SW480 (cell line): ENCODE data around the gene PKLR.
"Not testable (repeated sequence)": the region's sequence is repeated elsewhere in the genome, so short reads cannot be mapped to it uniquely, and the experiment has no call there.

Experiments
- DNase-seq: peaks from one replicate; pipeline ENCODE4 v3.0.0-alpha.2; 2016; ENCODE audit warnings: low spot score

Gene PKLR

GRCh38 chr1:155301342-155301841 lies at the start of gene PKLR:
Gene PKLR, minus strand, starts transcription at chr1:155301438. Its CDS starts 43 bp downstream, at chr1:155301395.
- no peak for DNase-seq

GRCh38 chr1:155342842-155343241 lies 41.6 kb upstream of the PKLR start:
- no peak for DNase-seq

GRCh38 chr1:155339515-155340097 lies 38.4 kb upstream of the PKLR start:
- no peak for DNase-seq

GRCh38 chr1:155334962-155335361 lies 33.7 kb upstream of the PKLR start:
- DNase-seq = no peak

GRCh38 chr1:155329980-155330598 lies 28.9 kb upstream of the PKLR start:
- no peak for DNase-seq

- DNase-seq = not testable (repeated sequence)
Observed at GRCh38 chr1:155328856-155329255, 27.6 kb upstream of the PKLR start.

GRCh38 chr1:155327981-155328380 lies 26.7 kb upstream of the PKLR start:
- DNase-seq = no peak

GRCh38 chr1:155326631-155327037 lies 25.4 kb upstream of the PKLR start:
- DNase-seq = no peak

- DNase-seq = no peak
Observed at GRCh38 chr1:155326020-155326526, 24.8 kb upstream of the PKLR start.

- DNase-seq = no peak
Observed at GRCh38 chr1:155325603-155325893, 24.3 kb upstream of the PKLR start.

GRCh38 chr1:155324717-155325602 lies 23.7 kb upstream of the PKLR start:
- DNase-seq = peak; percentile 75

- peak; percentile 97 for DNase-seq
Observed at GRCh38 chr1:155324037-155324716, 22.9 kb upstream of the PKLR start.

- peak; percentile 84 for DNase-seq
Observed at GRCh38 chr1:155323729-155324036, 22.4 kb upstream of the PKLR start.

- DNase-seq = peak; percentile 87
Observed at GRCh38 chr1:155322953-155323728, 21.9 kb upstream of the PKLR start.

- no peak for DNase-seq
Observed at GRCh38 chr1:155322571-155322952, 21.3 kb upstream of the PKLR start.

- DNase-seq = no peak
Observed at GRCh38 chr1:155321639-155322503, 20.6 kb upstream of the PKLR start.

GRCh38 chr1:155320661-155321617 lies 19.7 kb upstream of the PKLR start, which contains the start of gene RUSC1:
Gene RUSC1, plus strand, starts transcription at chr1:155320894. Its CDS starts 880 bp downstream, at chr1:155321774.
- DNase-seq = no peak

- DNase-seq = no peak
Observed at GRCh38 chr1:155320252-155320651, 19.0 kb upstream of the PKLR start.

- DNase-seq = no peak
Observed at GRCh38 chr1:155319536-155319935, 18.3 kb upstream of the PKLR start.
